A673 (cell line): ENCODE data around the gene SEC23A. TPM values are rescaled to one million over a fixed set of nuclear protein-coding genes. Genes with fewer than 3 reads are reported as not detected.

Experiments
- BruUV-seq: library from RNA; stranded (reverse); fragments of 400-500 nt; replicated peaks from 2 replicates; lab custom pipeline; 2021; lab: Mats Ljungman, UMichigan
- CTCF ChIA-PET: fragments of 300-600 bp; sonication (Branson Sonifier 250); formaldehyde crosslinking; loops from one replicate; lab custom pipeline; 2022; ENCODE audit warnings: antibody characterized with exemption; lab: Charles Lee
- POLR2A ChIA-PET: fragments of 300-600 bp; sonication (Branson Sonifier 250); formaldehyde crosslinking; loops from one replicate; lab custom pipeline; 2022; ENCODE audit warnings: antibody characterized with exemption; ENCODE audit not compliant: low non-redundant PET; lab: Charles Lee
- DNase-seq: peaks from one replicate; pipeline ENCODE4 v3.0.0-alpha.2; 2015; ENCODE audit warnings: low spot score
- H3K27ac ChIP-seq: fragments of 200-600 bp; sonication (generic); 2 replicates; pipeline ENCODE4 v1.5.1; 2016; ENCODE audit warnings: mixed run types, low read depth, mild to moderate bottlenecking, mixed read lengths, antibody characterized with exemption, low read length; ENCODE audit not compliant: poor library complexity, severe bottlenecking
- H3K27me3 ChIP-seq: fragments of 200-600 bp; sonication (generic); replicated peaks from 2 replicates; pipeline ENCODE4 v1.6.1; 2017; ENCODE audit warnings: mixed run types, low read depth, mild to moderate bottlenecking, mixed read lengths, antibody characterized with exemption, low read length; ENCODE audit not compliant: insufficient read depth, poor library complexity
- H3K36me3 ChIP-seq: fragments of 200-600 bp; sonication (generic); 2 replicates; pipeline ENCODE4 v1.6.1; 2016; ENCODE audit warnings: mixed run types, mild to moderate bottlenecking, mixed read lengths, antibody characterized with exemption, low read length; ENCODE audit not compliant: insufficient read depth, poor library complexity, severe bottlenecking
- H3K4me1 ChIP-seq: fragments of 200-600 bp; sonication (generic); 2 replicates; pipeline ENCODE4 v1.6.1; 2017; ENCODE audit warnings: mixed run types, mild to moderate bottlenecking, mixed read lengths, antibody characterized with exemption, low read length; ENCODE audit not compliant: insufficient read depth, poor library complexity, severe bottlenecking
- H3K4me3 ChIP-seq: fragments of 200-600 bp; sonication (generic); 2 replicates; pipeline ENCODE4 v1.5.1; 2016; ENCODE audit warnings: low read depth, mixed run types, mild to moderate bottlenecking, mixed read lengths, low read length; ENCODE audit not compliant: poor library complexity, severe bottlenecking
- H3K9me3 ChIP-seq: fragments of 200-600 bp; sonication (generic); 2 replicates; pipeline ENCODE4 v1.6.1; 2016; ENCODE audit warnings: mixed run types, low read depth, mild to moderate bottlenecking, mixed read lengths, antibody characterized with exemption, low read length; ENCODE audit not compliant: poor library complexity, severe bottlenecking
- EZH2 ChIP-seq: fragments of 200-600 bp; sonication (generic); IDR thresholded peaks from 2 replicates; pipeline ENCODE4 v1.6.1; 2017; ENCODE audit warnings: borderline replicate concordance, low read depth, mild to moderate bottlenecking, mixed read lengths, antibody characterized with exemption, low read length; ENCODE audit not compliant: poor library complexity, severe bottlenecking
- intact Hi-C: fragments of 100-400 bp; cut with micrococcal nuclease; formaldehyde crosslinking; loops from one replicate; pipeline ENCODE4 v1.10.0; 2022; ENCODE audit not compliant: unreplicated experiment
- total RNA-seq: library from RNA; stranded (reverse); gene quantifications from 2 replicates; pipeline ENCODE4 v1.2.3, GENCODE V29; 2021
- TF ChIP-seq, protein P1 (sequence below): fragments of 300-800, 200-600 bp; sonication (generic); conservative IDR thresholded peaks from 2 replicates; pipeline ENCODE4 v1.5.1; 2017; ENCODE audit warnings: low read depth, mild to moderate bottlenecking, antibody characterized with exemption, low read length, moderate library complexity, mixed read lengths

Gene SEC23A
- total RNA-seq, 1 experiment from 2014 or later = 61.9 TPM

DNA sequence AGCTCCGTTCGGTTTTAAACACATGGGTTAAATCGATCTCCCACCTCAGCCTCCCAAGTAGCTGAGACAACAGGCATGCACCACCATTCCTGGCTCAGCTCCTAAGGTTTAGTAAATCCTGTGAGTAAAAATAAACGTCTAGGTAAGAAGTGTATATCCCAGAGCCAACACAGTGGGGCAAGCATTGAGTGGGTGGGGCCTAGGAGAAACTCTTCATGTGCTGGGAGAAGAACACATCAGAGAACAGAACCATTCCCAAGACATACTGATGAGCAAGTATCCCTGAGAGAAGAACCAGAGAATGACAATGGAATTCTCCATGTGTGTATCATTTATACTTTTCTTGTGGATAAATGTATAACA is 86.3 kb downstream of the SEC23A start:
- DNase-seq = no peak
- no peak overlapping the region for H3K27ac ChIP-seq
- BruUV-seq = no TSS peak
- no peaks in the 10 kb centered on the region for H3K27me3 ChIP-seq
- no peaks in the 10 kb centered on the region for H3K36me3 ChIP-seq
- CTCF ChIA-PET = interaction anchor here (1.4 kb wide), 1 partner anchor 13 kb away, joined by 3 read pairs; no protein-coding TSS in a partner anchor
- no peak overlapping the region for H3K4me3 ChIP-seq
- H3K9me3 ChIP-seq = no peaks in the 10 kb centered on the region
- intact Hi-C loops = loop anchor here (5.0 to 10.0 kb wide), 4 partner anchors 152 to 804 kb away; no protein-coding TSS in a partner anchor
- peaks cover 5% of the 10 kb centered on the region for H3K4me1 ChIP-seq
- TF ChIP-seq, protein P1, sequence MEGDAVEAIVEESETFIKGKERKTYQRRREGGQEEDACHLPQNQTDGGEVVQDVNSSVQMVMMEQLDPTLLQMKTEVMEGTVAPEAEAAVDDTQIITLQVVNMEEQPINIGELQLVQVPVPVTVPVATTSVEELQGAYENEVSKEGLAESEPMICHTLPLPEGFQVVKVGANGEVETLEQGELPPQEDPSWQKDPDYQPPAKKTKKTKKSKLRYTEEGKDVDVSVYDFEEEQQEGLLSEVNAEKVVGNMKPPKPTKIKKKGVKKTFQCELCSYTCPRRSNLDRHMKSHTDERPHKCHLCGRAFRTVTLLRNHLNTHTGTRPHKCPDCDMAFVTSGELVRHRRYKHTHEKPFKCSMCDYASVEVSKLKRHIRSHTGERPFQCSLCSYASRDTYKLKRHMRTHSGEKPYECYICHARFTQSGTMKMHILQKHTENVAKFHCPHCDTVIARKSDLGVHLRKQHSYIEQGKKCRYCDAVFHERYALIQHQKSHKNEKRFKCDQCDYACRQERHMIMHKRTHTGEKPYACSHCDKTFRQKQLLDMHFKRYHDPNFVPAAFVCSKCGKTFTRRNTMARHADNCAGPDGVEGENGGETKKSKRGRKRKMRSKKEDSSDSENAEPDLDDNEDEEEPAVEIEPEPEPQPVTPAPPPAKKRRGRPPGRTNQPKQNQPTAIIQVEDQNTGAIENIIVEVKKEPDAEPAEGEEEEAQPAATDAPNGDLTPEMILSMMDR = no peak
- no peak for TF ChIP-seq EZH2
- POLR2A ChIA-PET = no interaction called here

DNA sequence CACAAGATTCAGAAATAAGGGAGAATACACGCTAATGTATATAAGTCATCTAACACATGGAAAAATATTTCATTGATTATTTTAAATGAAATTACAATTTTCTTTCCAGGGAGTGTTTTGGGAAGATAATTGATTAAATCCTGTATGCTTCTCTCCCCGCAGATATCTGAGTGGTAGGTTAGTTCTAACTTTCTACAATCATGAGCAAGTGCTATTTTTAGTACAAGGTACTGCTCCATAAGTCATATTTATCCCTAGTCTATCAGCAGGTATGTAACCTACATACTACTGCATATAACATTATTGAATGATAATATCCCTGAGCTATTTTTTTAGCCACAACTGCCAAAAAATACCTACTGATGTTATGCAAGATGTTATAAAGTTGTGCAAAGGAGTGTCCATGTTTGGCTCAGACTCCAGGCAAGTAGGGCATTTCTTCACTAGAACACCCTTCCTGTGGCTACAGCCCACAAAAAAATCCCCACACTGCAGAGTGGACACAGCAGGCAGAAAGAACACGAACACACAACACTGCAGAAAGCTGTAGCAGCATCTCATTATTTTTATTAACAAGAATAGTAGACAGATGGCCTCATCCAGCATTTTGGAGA is 87.0 kb downstream of the SEC23A start:
- H3K4me1 ChIP-seq = peaks cover 5% of the 10 kb centered on the region
- ChIA-PET CTCF (interaction anchor here (0.7 to 0.9 kb wide), 3 partner anchors 18 to 872 kb away, joined by 3 read pairs; no protein-coding TSS in a partner anchor), POLR2A (no interaction called here)
- H3K9me3 ChIP-seq = no peaks in the 10 kb centered on the region
- DNase-seq = no peak
- no peak overlapping the region for H3K27ac ChIP-seq
- intact Hi-C loops = loop anchor here (5.0 to 10.0 kb wide), 4 partner anchors 151 to 804 kb away; no protein-coding TSS in a partner anchor
- BruUV-seq = no TSS peak
- H3K27me3 ChIP-seq = no peaks in the 10 kb centered on the region
- TF ChIP-seq EZH2 = no peak
- TF ChIP-seq, protein P1 = no peak
- no peaks in the 10 kb centered on the region for H3K36me3 ChIP-seq
- H3K4me3 ChIP-seq = no peak overlapping the region

DNA sequence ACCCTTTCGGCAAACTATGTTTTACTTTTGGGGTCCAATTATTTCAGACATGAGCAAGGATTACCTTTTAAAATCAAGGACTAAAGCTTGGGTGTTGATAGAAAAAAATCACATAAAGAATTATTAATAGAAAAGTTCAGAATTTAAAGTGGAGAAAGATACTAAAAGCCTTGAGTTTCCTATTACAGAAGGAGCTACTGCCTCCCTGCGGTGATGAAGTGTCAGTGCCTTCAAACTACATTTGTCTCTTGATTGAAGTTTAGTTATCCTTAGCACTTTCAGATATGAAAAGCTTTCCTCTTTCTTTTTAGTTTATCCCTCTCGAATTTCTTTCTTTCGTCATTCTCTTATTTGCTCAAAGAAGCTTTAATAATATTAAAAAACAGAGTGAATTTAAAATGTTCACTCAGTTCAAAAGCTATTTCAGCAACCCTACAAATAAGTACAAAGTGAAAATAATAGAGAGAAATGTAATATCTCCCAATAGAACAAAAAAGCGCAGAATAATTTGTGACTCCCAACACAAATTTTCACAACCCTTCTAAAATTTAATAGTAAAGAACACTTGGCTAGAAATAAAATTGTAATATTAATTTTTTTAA is 87.6 kb downstream of the SEC23A start:
- ChIA-PET CTCF (interaction anchor here (0.7 to 0.9 kb wide), 3 partner anchors 19 to 871 kb away, joined by 3 read pairs; no protein-coding TSS in a partner anchor), POLR2A (no interaction called here)
- no peak overlapping the region for H3K27ac ChIP-seq
- H3K9me3 ChIP-seq = no peaks in the 10 kb centered on the region
- no peaks in the 10 kb centered on the region for H3K27me3 ChIP-seq
- no TSS peak for BruUV-seq
- H3K4me1 ChIP-seq = peaks cover 5% of the 10 kb centered on the region
- TF ChIP-seq, protein P1 = peak; percentile 90
- TF ChIP-seq EZH2 = no peak
- no peaks in the 10 kb centered on the region for H3K36me3 ChIP-seq
- DNase-seq = peak; percentile 69
- no peak overlapping the region for H3K4me3 ChIP-seq
- intact Hi-C loops = loop anchor here (5.0 to 10.0 kb wide), 4 partner anchors 151 to 803 kb away; no protein-coding TSS in a partner anchor
